ENCODE results near the gene OBP2A. TPM values are rescaled to one million over a fixed set of nuclear protein-coding genes. Genes with fewer than 3 reads are reported as not detected.

The OBP2A gene
- total RNA-seq, 1 donor from 2014 or later = not detected

Other genes starting within 250 kb of the OBP2A start
- gene PPP1R26, start 66.3 kb upstream of the OBP2A start, total RNA-seq (ENCODE audit: unreplicated experiment) = 21.5 TPM
- gene MRPS2, start 45.4 kb upstream of the OBP2A start, total RNA-seq (ENCODE audit: unreplicated experiment) = 42.8 TPM
- gene LCN1, start 24.7 kb upstream of the OBP2A start, total RNA-seq (ENCODE audit: unreplicated experiment) = not detected
- gene PAEP, start 15.6 kb downstream of the OBP2A start, total RNA-seq (ENCODE audit: unreplicated experiment) = not detected
- gene GLT6D1, start 93.4 kb downstream of the OBP2A start, total RNA-seq (ENCODE audit: unreplicated experiment) = not detected
- not detected for gene LCN9, start 117.2 kb downstream of the OBP2A start, total RNA-seq (ENCODE audit: unreplicated experiment)
- 0.18 TPM for gene SOHLH1, start 153.4 kb downstream of the OBP2A start, total RNA-seq (ENCODE audit: unreplicated experiment)
- gene KCNT1, start 156.1 kb downstream of the OBP2A start, total RNA-seq (ENCODE audit: unreplicated experiment) = not detected